Renal cortical epithelial cell (primary cell): ENCODE data around the gene TNFAIP8L3. TPM values are rescaled to one million over a fixed set of nuclear protein-coding genes. Genes with fewer than 3 reads are reported as not detected.

Experiments
- DNase-seq: peaks from one replicate; pipeline ENCODE4 v3.0.0-alpha.2; 2011; ENCODE audit warnings: low read depth
- total RNA-seq: library from RNA; depleted of rRNA; stranded (reverse); fragments of >200 nt; gene quantifications from 2 replicates; pipeline ENCODE4 v1.2.3, GENCODE V29; 2014

Gene TNFAIP8L3
- total RNA-seq, 1 donor from 2014 or later, result 0.40 TPM

GRCh38 chr15:51117270-51117669, 22.6 kb upstream of the TNFAIP8L3 start:
- DNase-seq, result peak; percentile 75

- DNase-seq, result no peak
Measured at GRCh38 chr15:51114437-51115119, 19.9 kb upstream of the TNFAIP8L3 start.

DNA sequence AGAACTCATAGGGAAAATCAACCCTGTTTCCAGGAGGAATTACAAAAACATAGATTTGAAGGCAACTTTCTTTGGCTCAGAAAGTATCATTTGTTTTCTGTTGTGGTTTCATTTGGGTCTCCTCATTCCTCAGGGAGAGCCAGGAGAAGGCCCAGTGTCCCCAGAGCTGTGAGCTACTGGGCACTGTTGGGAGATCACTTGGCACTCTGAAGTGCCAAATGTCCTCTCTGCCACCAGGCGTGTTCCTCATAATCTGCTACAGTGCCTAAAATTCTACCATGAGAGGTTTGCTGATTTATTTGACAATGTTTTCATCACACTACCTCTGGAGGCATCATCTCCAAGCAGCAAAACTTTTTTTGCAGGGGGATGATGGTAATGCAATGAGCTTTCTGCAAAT, 17.4 kb upstream of the TNFAIP8L3 start:
- DNase-seq, result no peak

- DNase-seq, result no peak
Measured at GRCh38 chr15:51111061-51111460, 16.4 kb upstream of the TNFAIP8L3 start.

DNA sequence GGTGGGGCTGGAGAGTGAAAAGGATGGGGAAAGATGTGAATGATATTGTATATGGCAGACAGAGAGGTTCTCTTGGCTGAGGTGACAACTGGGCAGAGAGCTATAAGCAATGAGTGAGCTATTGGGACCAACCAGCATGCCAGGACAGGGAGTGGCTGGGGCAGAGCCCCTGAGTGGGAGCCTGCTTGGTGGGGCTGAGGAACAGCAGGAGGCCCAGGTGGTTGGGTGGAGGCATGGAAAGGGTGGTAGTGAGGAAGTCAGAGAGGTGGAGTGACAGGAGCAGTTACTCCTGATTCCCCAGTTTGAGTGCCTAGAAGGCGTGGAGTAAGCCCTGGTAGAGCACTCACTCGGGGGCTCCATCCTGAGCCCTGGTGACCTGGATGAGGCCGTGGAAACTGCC, 15.5 kb upstream of the TNFAIP8L3 start:
- no peak for DNase-seq

DNA sequence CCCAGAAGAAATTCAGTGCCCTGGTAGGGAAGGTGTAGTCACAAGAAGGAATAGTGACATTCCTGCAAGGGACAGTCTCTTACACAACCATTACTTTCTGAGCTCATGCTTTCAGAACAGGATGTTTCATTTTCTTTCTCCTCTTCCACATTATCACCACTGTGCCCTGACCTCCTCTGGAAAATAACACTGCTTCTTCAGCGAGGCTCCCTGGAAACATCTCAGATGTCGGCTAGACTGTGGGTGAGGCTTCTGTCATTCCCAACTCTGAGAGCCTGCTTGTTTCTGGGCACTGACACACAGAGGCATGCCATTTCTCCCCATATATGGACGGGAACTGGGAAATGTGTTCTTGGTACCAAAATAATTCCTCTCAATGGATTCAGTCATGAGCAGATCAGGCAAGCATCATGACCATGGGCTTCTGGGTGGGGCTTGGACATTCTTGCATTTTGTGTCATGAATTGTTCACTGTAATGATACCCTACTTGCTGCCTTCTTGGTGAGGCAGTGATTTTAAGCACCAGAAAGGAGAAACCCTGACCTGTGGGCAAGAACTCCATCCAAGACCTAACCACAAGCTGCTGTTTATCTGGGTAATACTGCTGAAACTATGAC, 14.3 kb upstream of the TNFAIP8L3 start:
- DNase-seq, result peak; percentile 59

DNA sequence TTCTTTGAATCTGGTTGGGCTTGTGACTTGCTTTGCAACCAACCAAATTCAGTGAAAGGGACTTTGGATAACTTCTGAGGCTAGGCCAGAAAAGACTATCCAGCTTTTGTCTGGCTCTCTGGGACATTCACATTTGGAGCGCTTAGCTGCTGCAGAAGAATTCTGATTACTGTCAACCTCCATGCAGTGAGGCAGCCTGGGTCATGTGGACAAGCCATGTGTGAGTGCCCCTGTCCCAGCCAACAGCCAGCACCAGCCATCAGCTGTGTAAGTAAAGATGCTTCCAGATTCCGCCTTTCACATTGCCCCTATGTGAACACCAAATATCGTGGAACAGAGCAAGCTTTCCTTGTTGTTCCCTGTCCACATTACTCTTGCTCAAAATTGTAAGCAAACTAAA, 12.9 kb upstream of the TNFAIP8L3 start:
- DNase-seq, result no peak

- no peak for DNase-seq
Measured at GRCh38 chr15:51106481-51106880, 11.8 kb upstream of the TNFAIP8L3 start.

- DNase-seq, result no peak
Measured at GRCh38 chr15:51105430-51106016, 10.8 kb upstream of the TNFAIP8L3 start.

GRCh38 chr15:51104512-51104911, 9.8 kb upstream of the TNFAIP8L3 start:
- DNase-seq, result no peak

DNA sequence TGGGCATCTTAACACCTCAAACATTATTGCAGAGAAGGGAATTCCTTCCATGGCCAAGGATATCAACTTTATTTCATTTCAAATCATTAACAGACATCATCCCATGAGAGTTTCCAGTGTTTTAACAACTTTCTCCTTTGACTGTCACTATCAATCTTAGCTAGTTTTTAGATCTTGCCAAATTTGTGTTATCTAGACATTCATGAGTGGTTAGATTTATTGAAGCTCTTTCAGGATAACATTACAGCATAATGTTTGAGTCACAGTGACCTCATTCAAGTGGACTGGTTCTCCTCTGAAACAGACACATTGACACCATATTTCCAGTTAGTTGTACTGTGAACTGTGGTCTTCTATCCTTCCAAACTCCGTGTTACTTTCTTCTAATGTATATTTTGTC, 8.6 kb upstream of the TNFAIP8L3 start:
- no peak for DNase-seq

DNA sequence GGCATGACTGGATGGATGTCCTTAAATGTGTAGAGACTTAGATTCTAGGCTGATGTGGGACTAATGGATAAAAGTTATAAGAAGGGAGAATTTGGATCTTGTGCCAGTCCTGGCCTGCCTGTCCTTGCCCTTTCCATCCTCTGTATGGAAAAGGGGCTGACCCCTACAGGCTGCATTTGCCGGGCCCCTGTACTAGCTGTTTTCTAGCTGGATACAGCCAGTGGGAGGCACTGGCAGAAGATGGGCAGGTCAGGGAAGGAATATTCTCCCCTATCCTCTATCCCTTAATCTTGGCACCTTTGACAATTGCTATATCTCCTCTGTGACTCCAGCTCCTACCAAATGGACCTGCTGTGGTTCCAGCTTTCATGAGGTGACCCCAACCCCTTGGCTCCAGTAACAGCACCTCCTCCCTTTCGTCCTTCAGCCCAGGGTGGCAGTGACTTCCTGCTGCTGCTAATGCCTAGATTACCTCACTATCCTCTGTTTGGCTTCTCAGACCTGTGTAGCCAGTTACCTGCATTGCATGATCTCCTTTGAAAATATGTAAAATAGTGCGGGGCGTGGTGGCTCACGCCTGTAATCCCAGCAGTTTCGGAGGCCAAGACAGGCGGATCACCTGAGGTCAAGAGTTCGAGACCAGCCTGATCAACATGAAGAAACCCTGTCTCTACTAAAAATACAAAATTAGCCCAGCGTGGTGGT, 6.2 kb upstream of the TNFAIP8L3 start:
- no peak for DNase-seq

GRCh38 chr15:51099185-51099584, 4.5 kb upstream of the TNFAIP8L3 start:
- DNase-seq, result no peak

DNA sequence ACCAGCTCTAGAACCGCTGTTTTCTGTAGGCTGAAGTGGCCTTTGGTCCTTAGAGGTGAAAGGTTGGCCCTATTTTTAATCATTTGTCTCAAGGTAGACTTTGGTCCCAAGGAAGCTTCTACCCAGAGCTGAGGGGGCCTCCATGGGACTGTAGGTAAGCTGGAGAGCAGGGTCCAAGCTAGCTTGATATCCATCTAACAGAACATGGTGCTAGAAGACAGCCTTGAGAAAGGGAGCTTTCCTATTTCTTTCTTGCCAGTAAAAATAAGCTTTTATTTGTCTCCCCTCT, 3.6 kb upstream of the TNFAIP8L3 start:
- DNase-seq, result no peak

- peak; percentile 43 for DNase-seq
Measured at GRCh38 chr15:51097553-51098330, 3.0 kb upstream of the TNFAIP8L3 start.

- no peak for DNase-seq
Measured at GRCh38 chr15:51096976-51097375, 2.3 kb upstream of the TNFAIP8L3 start.

GRCh38 chr15:51095681-51096331, 1.1 kb upstream of the TNFAIP8L3 start:
- DNase-seq, result no peak

DNA sequence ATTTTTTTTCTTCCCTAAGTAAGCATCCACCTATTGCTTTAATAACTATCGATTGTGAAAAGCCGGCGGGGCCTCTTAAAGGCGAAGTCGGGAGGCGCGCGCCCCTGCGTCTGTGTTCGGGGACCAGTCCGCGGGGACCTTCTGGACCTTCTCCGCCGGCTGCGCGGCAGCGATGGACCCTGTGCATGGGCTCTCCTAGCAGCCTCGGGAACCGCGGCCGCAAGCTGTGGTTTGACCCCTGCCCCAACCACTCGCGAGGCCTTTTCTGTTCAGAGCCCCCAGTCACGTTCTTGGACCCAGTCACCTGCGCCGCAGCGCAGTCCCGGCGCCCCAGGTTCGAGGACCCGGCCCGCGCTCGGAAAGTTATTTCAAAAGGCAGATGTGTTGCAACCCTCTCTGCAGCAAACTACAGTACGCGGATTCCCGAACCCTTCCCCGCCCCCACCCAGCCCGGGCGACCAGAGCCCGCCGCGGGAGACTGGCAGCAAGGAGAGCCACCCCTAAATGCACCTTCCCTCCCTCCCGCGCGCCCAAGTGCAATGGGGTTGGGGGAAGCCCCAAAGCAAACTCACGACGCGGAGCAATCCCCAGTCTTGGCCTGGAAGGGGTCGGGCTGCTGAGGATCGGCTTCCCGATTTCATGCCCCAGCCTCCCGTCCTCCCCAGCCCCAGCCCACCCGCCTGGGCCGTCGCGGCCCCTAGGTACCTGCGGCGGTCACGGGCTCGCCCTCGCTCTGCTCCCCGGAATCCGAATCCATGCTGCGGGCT, 684 bp downstream of the TNFAIP8L3 start:
- DNase-seq, result no peak

GRCh38 chr15:51093488-51093838, 1.2 kb downstream of the TNFAIP8L3 start:
- no peak for DNase-seq

- no peak for DNase-seq
Measured at GRCh38 chr15:51092480-51093040, 2.1 kb downstream of the TNFAIP8L3 start.

- no peak for DNase-seq
Measured at GRCh38 chr15:51090753-51091152, 4.0 kb downstream of the TNFAIP8L3 start.
